HepG2 (cell line): ENCODE measurements around the gene MSI2.

Experiments used
- REPIN1 ChIP-seq: sonication (generic); formaldehyde crosslinking; IDR thresholded peaks from 2 replicates; pipeline ENCODE4 v1.8.0; 2022; ENCODE audit warnings: missing genetic modification reagents, low read depth, mild to moderate bottlenecking, borderline replicate concordance
- THAP8 ChIP-seq: sonication (generic); formaldehyde crosslinking; IDR thresholded peaks from 2 replicates; pipeline ENCODE4 v1.5.1; 2020; ENCODE audit warnings: missing genetic modification reagents, mild to moderate bottlenecking, borderline replicate concordance
- ZBTB34 ChIP-seq: sonication (generic); formaldehyde crosslinking; IDR thresholded peaks from 2 replicates; pipeline ENCODE4 v1.8.0; 2022; ENCODE audit warnings: mild to moderate bottlenecking, missing genetic modification reagents
- ZNF781 ChIP-seq: sonication (generic); formaldehyde crosslinking; IDR thresholded peaks from 2 replicates; pipeline ENCODE4 v1.5.1; 2020; ENCODE audit warnings: borderline replicate concordance, mild to moderate bottlenecking, missing genetic modification reagents; ENCODE audit errors: not compliant biosample characterization

DNA sequence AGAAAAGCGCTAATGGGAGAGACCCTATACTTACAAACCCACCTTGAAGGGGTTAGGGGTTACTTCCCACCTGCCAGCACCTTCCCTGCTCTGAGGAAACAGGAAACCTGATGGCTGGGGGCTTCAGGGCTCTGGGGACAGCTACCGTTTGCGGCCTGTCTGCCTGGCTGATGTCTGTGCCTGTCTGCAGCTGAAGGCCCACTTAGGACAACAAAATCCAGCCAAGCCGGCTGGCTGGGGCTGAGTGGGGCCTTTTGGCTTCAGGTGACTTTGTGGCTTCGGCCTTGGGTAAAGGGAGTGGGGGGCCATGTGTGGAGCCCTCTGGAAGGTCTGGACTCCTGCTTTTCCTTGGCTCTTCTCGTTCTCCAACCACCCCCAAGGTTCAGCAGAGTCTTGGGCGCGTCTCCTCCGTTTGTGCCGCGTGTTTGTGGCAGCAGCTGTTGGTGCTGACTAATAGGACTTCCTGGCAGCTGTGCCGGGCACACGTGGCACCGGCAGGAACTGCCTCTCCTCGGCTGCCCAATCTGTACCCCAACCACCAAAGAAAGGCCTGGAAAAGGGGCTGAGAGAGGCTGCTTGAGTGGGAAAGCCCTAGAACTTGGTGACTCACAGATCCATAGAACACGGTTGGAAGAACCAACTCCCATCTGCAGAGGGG is 186.7 kb downstream of the MSI2 start:
- no peak for TF ChIP-seq THAP8 (CRISPR knock-in tag)
- no peak for TF ChIP-seq ZNF781 (CRISPR knock-in tag)
- no peak for TF ChIP-seq REPIN1
- no peak for TF ChIP-seq ZBTB34 (CRISPR knock-in tag)
